ENCODE measurements around the gene RNU6-1.

RNU6-1 gene

GRCh38 chr15:67857220-67857619, 17.4 kb upstream of the RNU6-1 start:
- DNase-seq (ENCODE audit: low spot score) = no peak

- no peak for DNase-seq (ENCODE audit: low spot score)
Observed at GRCh38 chr15:67855842-67856241, 16.0 kb upstream of the RNU6-1 start.

GRCh38 chr15:67854358-67854757, 14.5 kb upstream of the RNU6-1 start:
- no peak for DNase-seq (ENCODE audit: low spot score)

- no peak for DNase-seq (ENCODE audit: low spot score)
Observed at GRCh38 chr15:67853454-67853853, 13.6 kb upstream of the RNU6-1 start.

GRCh38 chr15:67852418-67852817, 12.6 kb upstream of the RNU6-1 start:
- no peak for DNase-seq (ENCODE audit: low spot score)

GRCh38 chr15:67850994-67851571, 11.2 kb upstream of the RNU6-1 start:
- DNase-seq (ENCODE audit: low spot score) = no peak

- no peak for DNase-seq (ENCODE audit: low spot score)
Observed at GRCh38 chr15:67850336-67850735, 10.5 kb upstream of the RNU6-1 start.

GRCh38 chr15:67849538-67849937, 9.7 kb upstream of the RNU6-1 start:
- no peak for DNase-seq (ENCODE audit: low spot score)

- no peak for DNase-seq (ENCODE audit: low spot score)
Observed at GRCh38 chr15:67845974-67846373, 6.1 kb upstream of the RNU6-1 start.

GRCh38 chr15:67843571-67844387, 3.9 kb upstream of the RNU6-1 start:
- no peak for DNase-seq (ENCODE audit: low spot score)

- DNase-seq (ENCODE audit: low spot score) = no peak
Observed at GRCh38 chr15:67843092-67843501, 3.3 kb upstream of the RNU6-1 start.

- no peak for DNase-seq (ENCODE audit: low spot score)
Observed at GRCh38 chr15:67841513-67841762, 1.6 kb upstream of the RNU6-1 start.

GRCh38 chr15:67840749-67841512, 1.1 kb upstream of the RNU6-1 start:
- DNase-seq (ENCODE audit: low spot score) = no peak

GRCh38 chr15:67839499-67839928, 331 bp downstream of the RNU6-1 start:
- DNase-seq (ENCODE audit: low spot score) = no peak

GRCh38 chr15:67838789-67839332, 984 bp downstream of the RNU6-1 start:
- peak; percentile 75 for DNase-seq (ENCODE audit: low spot score)

- DNase-seq (ENCODE audit: low spot score) = peak; percentile 19
Observed at GRCh38 chr15:67836955-67837354, 2.9 kb downstream of the RNU6-1 start.

GRCh38 chr15:67836477-67836876, 3.4 kb downstream of the RNU6-1 start:
- peak; percentile 73 for DNase-seq (ENCODE audit: low spot score)

- DNase-seq (ENCODE audit: low spot score) = peak; percentile 46
Observed at GRCh38 chr15:67836134-67836455, 3.8 kb downstream of the RNU6-1 start.

- peak; percentile 36 for DNase-seq (ENCODE audit: low spot score)
Observed at GRCh38 chr15:67835297-67836133, 4.3 kb downstream of the RNU6-1 start.

GRCh38 chr15:67834581-67835296, 5.1 kb downstream of the RNU6-1 start:
- DNase-seq (ENCODE audit: low spot score) = peak; percentile 35

- peak; percentile 71 for DNase-seq (ENCODE audit: low spot score)
Observed at GRCh38 chr15:67833710-67834511, 5.9 kb downstream of the RNU6-1 start.
